GM11168 (cell line): ENCODE results near the gene ATP5PB.

Experiments used
- in situ Hi-C: fragments of 300-500 bp; cut with MboI; formaldehyde crosslinking; loops from one replicate; pipeline ENCODE4 v1.12.0; 2022; ENCODE audit warnings: low sequenced_read_pairs; ENCODE audit not compliant: unreplicated experiment

The ATP5PB gene

DNA sequence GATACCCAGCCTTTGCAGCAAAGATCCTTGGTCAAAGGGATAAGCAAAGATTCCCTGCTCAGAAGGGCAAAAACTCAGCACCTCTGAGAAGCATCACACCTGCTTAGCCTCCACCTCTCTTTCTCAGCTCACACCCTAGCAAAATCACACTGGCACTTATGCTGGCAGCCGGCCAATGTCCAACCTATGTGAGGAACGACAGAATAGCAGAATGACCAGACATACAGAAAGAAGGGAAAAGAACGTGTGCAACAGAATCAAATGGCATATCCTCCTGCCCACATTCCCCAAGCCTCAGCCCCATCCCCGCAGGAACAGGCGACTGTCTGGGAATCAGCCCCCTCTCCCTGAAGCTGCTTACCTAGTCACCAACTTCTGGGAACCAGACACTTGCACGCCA is 54.8 kb downstream of the ATP5PB start:
- in situ Hi-C loops, result loop anchor here (10.0 kb wide), 1 partner anchor 241 kb away; no protein-coding TSS in a partner anchor

DNA sequence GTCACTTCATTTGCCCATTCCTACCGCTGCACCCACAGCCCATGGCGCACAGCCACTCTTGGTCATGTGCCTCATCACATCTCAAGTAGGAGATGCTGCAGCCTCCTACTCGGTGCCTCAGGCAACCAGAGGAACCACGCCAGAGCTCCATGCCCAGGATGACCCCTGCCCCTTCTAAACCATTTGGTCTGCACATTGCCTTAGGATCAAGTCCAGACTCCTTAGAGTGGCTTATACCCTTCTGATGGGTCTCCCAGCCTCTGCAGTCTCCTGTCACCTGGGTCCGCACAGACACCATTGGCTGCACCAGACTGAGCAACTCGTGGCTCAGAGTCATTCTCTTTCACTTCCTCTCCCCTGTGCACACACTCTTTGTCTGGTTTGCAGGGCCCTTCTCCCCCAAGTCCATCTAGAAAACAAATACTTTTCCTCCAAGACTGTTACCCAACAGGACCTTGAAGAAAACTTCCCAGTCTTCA is 56.4 kb downstream of the ATP5PB start:
- in situ Hi-C loops, result loop anchor here (10.0 kb wide), 1 partner anchor 239 kb away; no protein-coding TSS in a partner anchor

DNA sequence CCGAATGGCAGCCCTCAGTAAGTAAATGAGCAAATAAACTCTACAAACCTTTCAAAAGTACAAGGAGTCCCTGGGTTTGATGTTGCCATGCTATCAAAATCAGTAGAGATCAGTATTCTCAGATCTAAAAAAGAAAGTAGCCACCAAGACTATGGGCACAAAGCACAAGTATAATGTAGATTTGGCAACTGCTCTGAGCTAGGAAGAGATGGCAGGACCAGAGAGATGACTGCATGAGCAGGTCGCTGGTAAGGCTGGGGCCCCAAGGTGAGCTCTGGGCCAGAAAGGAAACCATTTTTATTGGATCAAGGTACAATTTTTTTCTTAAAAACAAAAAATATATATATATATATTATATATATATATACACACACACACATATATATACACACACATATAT is 57.3 kb downstream of the ATP5PB start:
- in situ Hi-C loops, result loop anchor here (10.0 kb wide), 1 partner anchor 238 kb away; no protein-coding TSS in a partner anchor

DNA sequence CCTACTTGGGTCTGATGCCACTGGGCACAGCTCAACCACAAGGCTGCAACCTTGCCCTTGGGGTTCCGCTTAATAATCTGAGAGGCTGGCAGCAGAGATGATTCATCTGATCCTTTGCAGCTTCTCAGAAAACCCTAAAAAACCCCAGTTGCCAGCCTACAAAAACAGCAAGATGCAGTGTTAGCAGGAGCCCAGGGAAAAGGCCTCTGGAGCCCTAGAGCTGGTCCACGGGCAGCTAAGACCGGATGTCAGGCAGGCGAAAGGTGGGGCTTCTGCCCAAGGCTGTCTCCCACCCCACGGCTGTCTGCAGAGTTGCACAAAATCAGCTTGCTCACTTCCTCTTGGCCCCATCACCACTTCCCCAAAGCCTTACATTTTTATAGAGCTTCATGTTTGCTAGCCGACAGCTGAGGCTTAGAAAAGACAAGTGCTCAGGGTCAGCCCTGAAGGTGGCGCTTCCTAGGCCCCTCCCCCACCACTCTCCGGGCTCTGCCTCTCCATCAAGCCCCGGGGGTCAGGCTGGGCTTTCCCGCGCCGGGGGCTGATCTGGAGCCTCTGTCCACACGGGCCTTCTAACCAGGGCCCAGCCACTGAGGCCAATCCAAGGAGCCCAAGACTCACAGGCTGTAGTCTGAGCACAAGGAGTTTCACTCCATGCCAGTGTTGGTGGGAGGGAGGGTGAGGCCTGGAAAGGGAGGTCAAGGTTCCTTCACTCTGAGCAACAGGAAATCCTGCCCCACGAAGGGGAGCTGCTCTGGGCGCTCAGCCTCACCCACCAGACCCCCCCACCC is 58.3 kb downstream of the ATP5PB start:
- in situ Hi-C loops, result loop anchor here (10.0 kb wide), 1 partner anchor 237 kb away; no protein-coding TSS in a partner anchor

DNA sequence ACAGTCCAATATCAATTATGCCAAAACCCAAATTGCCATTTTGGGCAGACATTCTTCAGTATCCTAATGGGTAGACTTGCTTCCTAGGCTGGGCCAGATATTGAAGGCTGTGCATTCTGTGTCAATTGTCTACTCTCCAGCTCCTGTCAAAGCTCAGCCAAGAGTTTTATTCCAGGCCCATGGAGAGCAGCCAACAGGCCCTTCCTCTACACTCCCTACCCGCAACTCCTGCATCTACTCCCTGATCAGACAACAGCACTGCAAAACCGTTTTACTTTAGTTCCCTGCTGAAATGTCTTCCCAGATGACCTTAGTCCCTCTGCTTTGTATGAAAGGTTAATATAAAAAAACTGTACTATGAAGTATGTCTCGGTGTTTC is 60.7 kb downstream of the ATP5PB start:
- in situ Hi-C loops, result loop anchor here (10.0 kb wide), 1 partner anchor 235 kb away; no protein-coding TSS in a partner anchor

DNA sequence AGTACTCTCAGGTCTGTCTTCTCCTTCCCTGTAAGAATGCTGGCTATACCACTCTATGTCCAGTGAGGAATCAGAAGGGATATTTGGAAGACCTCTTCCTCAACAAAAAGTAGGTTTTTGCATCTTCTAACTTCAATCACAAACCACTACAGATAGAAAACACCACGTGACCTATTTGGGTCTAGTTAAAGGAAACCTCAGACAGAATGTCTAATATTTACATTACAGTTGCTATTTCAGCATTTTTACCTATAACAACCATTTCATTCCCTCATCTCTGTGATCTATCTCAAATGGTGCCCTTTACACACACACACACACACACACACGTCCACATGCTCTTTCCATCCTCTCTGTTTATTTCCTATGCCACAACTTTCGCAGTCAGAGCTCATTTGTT is 62.1 kb downstream of the ATP5PB start:
- in situ Hi-C loops, result no loop called here
